Measurements from ENCODE around the gene DNAJC1.

DNA sequence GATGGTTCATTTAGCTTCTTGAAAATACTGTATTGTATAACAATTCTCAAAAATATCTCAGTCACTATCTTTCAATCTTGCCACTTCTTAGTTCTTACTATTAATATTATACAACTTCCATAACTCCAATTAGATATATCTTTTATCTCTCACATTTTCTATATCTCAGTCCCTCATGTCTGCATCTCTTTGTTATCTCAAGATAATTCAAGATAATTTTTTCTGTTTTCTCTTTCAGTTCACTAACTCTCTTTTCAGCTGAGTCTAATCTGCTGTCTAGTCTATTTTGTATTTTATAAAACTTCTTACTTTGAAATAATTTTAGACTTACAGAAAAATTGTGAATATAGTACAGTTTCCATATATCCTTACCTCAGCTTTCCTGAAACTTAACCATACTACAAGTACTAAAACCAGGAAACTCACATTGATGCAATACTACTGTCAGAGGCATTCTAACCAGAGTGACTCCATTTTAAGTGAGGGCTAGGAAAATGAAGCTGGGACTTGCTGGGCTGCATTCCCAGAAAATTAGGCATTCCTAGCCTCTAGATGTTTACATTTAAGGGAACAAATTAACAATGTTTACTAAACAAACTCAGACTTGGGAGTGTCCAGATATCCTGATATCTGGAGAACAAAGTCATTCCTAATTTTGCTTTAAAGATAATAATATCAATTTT is 38.4 kb downstream of the DNAJC1 start:
- TF ChIP-seq, protein P1, sequence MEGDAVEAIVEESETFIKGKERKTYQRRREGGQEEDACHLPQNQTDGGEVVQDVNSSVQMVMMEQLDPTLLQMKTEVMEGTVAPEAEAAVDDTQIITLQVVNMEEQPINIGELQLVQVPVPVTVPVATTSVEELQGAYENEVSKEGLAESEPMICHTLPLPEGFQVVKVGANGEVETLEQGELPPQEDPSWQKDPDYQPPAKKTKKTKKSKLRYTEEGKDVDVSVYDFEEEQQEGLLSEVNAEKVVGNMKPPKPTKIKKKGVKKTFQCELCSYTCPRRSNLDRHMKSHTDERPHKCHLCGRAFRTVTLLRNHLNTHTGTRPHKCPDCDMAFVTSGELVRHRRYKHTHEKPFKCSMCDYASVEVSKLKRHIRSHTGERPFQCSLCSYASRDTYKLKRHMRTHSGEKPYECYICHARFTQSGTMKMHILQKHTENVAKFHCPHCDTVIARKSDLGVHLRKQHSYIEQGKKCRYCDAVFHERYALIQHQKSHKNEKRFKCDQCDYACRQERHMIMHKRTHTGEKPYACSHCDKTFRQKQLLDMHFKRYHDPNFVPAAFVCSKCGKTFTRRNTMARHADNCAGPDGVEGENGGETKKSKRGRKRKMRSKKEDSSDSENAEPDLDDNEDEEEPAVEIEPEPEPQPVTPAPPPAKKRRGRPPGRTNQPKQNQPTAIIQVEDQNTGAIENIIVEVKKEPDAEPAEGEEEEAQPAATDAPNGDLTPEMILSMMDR (IDR thresholded peaks at IDR 0.05): no peak
- TF ChIP-seq ZFX (IDR thresholded peaks at IDR 0.05; ENCODE audit: borderline replicate concordance): no peak

All from 22Rv1 (cell line).